Measurements from ENCODE around the gene SND1. TPM values are rescaled to one million over a fixed set of nuclear protein-coding genes. Genes with fewer than 3 reads are reported as not detected.

Gene SND1
- total RNA-seq, 1 donor from 2014 or later = 232 TPM

- TF ChIP-seq CTCF (IDR thresholded peaks at IDR 0.05; ENCODE audit: insufficient read depth, low read length, severe bottlenecking) = peak; percentile 37
These were observed 368.2 kb downstream of the SND1 start for GRCh38 chr7:128020159-128020558.

GRCh38 chr7:128021366-128021765, 369.4 kb downstream of the SND1 start:
- TF ChIP-seq CTCF (IDR thresholded peaks at IDR 0.05; ENCODE audit: insufficient read depth, low read length, severe bottlenecking) = no peak
- FAIRE-seq (no peak), DNase-seq (ENCODE audit: low read depth) (peak; percentile 100)
- H3K27me3 ChIP-seq (ENCODE audit: control insufficient read depth, insufficient read depth, low read length) = no peaks in the 10 kb centered on the region
- H3K4me3 ChIP-seq (ENCODE audit: low read depth, low read length) = no peak overlapping the region
- H3K36me3 ChIP-seq (ENCODE audit: control insufficient read depth, insufficient read depth, low read length) = no peaks in the 10 kb centered on the region

More at GRCh38 chr7:128020159-128020558, 368.2 kb downstream of the SND1 start:
- Histone ChIP-seq H3K4me3 (ENCODE audit: low read depth, low read length) (no peak overlapping the region), H3K36me3 (ENCODE audit: control insufficient read depth, insufficient read depth, low read length) (no peaks in the 10 kb centered on the region), H3K27me3 (ENCODE audit: control insufficient read depth, insufficient read depth, low read length) (no peaks in the 10 kb centered on the region)
- DNase-seq (ENCODE audit: low read depth) (no peak), FAIRE-seq (no peak)

GRCh38 chr7:128022631-128023532, 370.9 kb downstream of the SND1 start:
- no peak for TF ChIP-seq CTCF (IDR thresholded peaks at IDR 0.05; ENCODE audit: insufficient read depth, low read length, severe bottlenecking)

GRCh38 chr7:128024151-128024550, 372.2 kb downstream of the SND1 start:
- FAIRE-seq = no peak
- H3K4me3 ChIP-seq (ENCODE audit: low read depth, low read length) = no peak overlapping the region
- TF ChIP-seq CTCF (IDR thresholded peaks at IDR 0.05; ENCODE audit: insufficient read depth, low read length, severe bottlenecking) = no peak
- H3K36me3 ChIP-seq (ENCODE audit: control insufficient read depth, insufficient read depth, low read length) = peaks cover 1% of the 10 kb centered on the region
- no peaks in the 10 kb centered on the region for H3K27me3 ChIP-seq (ENCODE audit: control insufficient read depth, insufficient read depth, low read length)
- no peak for DNase-seq (ENCODE audit: low read depth)

More at GRCh38 chr7:128022631-128023532, 370.9 kb downstream of the SND1 start:
- no peaks in the 10 kb centered on the region for H3K27me3 ChIP-seq (ENCODE audit: control insufficient read depth, insufficient read depth, low read length)
- peak; percentile 90 for DNase-seq (ENCODE audit: low read depth)
- FAIRE-seq = no peak
- no peaks in the 10 kb centered on the region for H3K36me3 ChIP-seq (ENCODE audit: control insufficient read depth, insufficient read depth, low read length)
- H3K4me3 ChIP-seq (ENCODE audit: low read depth, low read length) = no peak overlapping the region

- H3K27me3 ChIP-seq (ENCODE audit: control insufficient read depth, insufficient read depth, low read length) = no peaks in the 10 kb centered on the region
- DNase-seq (ENCODE audit: low read depth) (peak; percentile 30), FAIRE-seq (no peak)
- H3K4me3 ChIP-seq (ENCODE audit: low read depth, low read length) = no peak overlapping the region
- peaks cover 1% of the 10 kb centered on the region for H3K36me3 ChIP-seq (ENCODE audit: control insufficient read depth, insufficient read depth, low read length)
- TF ChIP-seq CTCF (IDR thresholded peaks at IDR 0.05; ENCODE audit: insufficient read depth, low read length, severe bottlenecking) = no peak
These were observed 373.4 kb downstream of the SND1 start for GRCh38 chr7:128025380-128025779.

Measured in bronchial epithelial cell (primary cell).